Osteoblast (primary cell): ENCODE data around the gene AUH. TPM values are rescaled to one million over a fixed set of nuclear protein-coding genes. Genes with fewer than 3 reads are reported as not detected.

Experiments
- DNase-seq: peaks from one replicate; pipeline ENCODE4 v3.0.0; 2011; ENCODE audit warnings: low spot score, mixed read lengths; ENCODE audit not compliant: insufficient read length; ENCODE audit errors: missing footprints
- H2AFZ ChIP-seq: 2 replicates; pipeline ENCODE4 v1.6.0; 2011; ENCODE audit warnings: mild to moderate bottlenecking, low read length
- H3K27ac ChIP-seq: 2 replicates; pipeline ENCODE4 v1.5.1; 2011; ENCODE audit warnings: mild to moderate bottlenecking, low read depth, low read length, moderate library complexity
- H3K27me3 ChIP-seq: 2 replicates; pipeline ENCODE4 v1.6.0; 2012; ENCODE audit warnings: mild to moderate bottlenecking, control low read depth, inconsistent platforms, low read length, moderate library complexity; ENCODE audit not compliant: insufficient read depth
- H3K36me3 ChIP-seq: 2 replicates; pipeline ENCODE4 v1.5.1; 2011; ENCODE audit warnings: mild to moderate bottlenecking, low read length, control low read depth, moderate library complexity; ENCODE audit not compliant: insufficient read depth
- H3K4me1 ChIP-seq: 2 replicates; pipeline ENCODE4 v1.5.1; 2011; ENCODE audit warnings: mild to moderate bottlenecking, low read length, control low read depth, moderate library complexity; ENCODE audit not compliant: insufficient read depth
- H3K4me2 ChIP-seq: 2 replicates; pipeline ENCODE4 v1.6.0; 2011; ENCODE audit warnings: mild to moderate bottlenecking, low read length; ENCODE audit not compliant: insufficient read depth
- H3K4me3 ChIP-seq: fragments of 200-600 bp; sonication (generic); 3 replicates; pipeline ENCODE4 v1.5.1; 2012; ENCODE audit warnings: mild to moderate bottlenecking, low read length, inconsistent platforms; ENCODE audit not compliant: insufficient read depth
- H3K79me2 ChIP-seq: 2 replicates; pipeline ENCODE4 v1.6.0; 2012; ENCODE audit warnings: mild to moderate bottlenecking, low read length, control low read depth, inconsistent platforms; ENCODE audit not compliant: insufficient read depth
- H3K9me3 ChIP-seq: 2 replicates; pipeline ENCODE4 v1.5.1; 2011; ENCODE audit warnings: low read depth, low read length, control low read depth
- H4K20me1 ChIP-seq: 2 replicates; pipeline ENCODE4 v1.6.0; 2012; ENCODE audit warnings: mild to moderate bottlenecking, low read length, control low read depth; ENCODE audit not compliant: insufficient read depth
- total RNA-seq: library from RNA; depleted of rRNA; stranded (reverse); fragments of >200 nt; gene quantifications from 2 replicates; pipeline ENCODE4 v1.2.3, GENCODE V29; 2012
- TF ChIP-seq, protein P1 (sequence below): IDR thresholded peaks from 2 replicates; pipeline ENCODE4 v1.5.1; 2011; ENCODE audit warnings: mild to moderate bottlenecking, low read depth, low read length, moderate library complexity; ENCODE audit errors: extremely low read depth

AUH gene
- total RNA-seq, 1 donor = 17.0 TPM

DNA sequence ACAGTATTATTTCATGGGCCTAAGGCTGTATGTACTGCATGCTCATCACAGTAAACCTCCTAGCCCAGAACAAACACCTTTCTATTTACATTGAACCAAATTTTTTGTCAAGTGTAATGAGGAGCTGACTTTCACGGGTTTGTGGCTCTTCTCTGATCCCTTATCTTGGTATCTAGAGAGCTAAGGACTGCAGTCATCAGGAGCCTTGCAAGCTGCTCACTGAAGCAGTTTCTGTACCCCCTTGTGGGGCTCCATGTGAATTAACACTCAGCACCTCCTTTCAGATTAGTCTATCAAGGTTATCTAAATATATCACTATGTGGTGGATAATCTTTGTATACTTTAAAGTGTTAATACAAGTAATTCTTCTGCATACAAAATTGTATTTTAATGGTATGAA lies 108.2 kb downstream of the AUH start:
- Histone ChIP-seq H3K79me2 (no peaks in the 10 kb centered on the region), H3K4me1 (no peaks in the 10 kb centered on the region), H3K27ac (no peak overlapping the region), H2AFZ (no peak overlapping the region), H3K9me3 (no peaks in the 10 kb centered on the region), H3K27me3 (no peaks in the 10 kb centered on the region), H3K4me2 (no peak overlapping the region), H3K36me3 (no peaks in the 10 kb centered on the region), H3K4me3 (no peak overlapping the region), H4K20me1 (no peaks in the 10 kb centered on the region)
- DNase-seq = no peak
- TF ChIP-seq, protein P1, sequence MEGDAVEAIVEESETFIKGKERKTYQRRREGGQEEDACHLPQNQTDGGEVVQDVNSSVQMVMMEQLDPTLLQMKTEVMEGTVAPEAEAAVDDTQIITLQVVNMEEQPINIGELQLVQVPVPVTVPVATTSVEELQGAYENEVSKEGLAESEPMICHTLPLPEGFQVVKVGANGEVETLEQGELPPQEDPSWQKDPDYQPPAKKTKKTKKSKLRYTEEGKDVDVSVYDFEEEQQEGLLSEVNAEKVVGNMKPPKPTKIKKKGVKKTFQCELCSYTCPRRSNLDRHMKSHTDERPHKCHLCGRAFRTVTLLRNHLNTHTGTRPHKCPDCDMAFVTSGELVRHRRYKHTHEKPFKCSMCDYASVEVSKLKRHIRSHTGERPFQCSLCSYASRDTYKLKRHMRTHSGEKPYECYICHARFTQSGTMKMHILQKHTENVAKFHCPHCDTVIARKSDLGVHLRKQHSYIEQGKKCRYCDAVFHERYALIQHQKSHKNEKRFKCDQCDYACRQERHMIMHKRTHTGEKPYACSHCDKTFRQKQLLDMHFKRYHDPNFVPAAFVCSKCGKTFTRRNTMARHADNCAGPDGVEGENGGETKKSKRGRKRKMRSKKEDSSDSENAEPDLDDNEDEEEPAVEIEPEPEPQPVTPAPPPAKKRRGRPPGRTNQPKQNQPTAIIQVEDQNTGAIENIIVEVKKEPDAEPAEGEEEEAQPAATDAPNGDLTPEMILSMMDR = no peak

GRCh38 chr9:91248707-91249106 lies 113.0 kb downstream of the AUH start:
- H3K27ac ChIP-seq = no peak overlapping the region

GRCh38 chr9:91247278-91247677 lies 114.4 kb downstream of the AUH start:
- Histone ChIP-seq H3K79me2 (no peaks in the 10 kb centered on the region), H3K27me3 (no peaks in the 10 kb centered on the region), H4K20me1 (no peaks in the 10 kb centered on the region), H2AFZ (no peak overlapping the region), H3K27ac (no peak overlapping the region), H3K4me3 (no peak overlapping the region), H3K4me2 (no peak overlapping the region), H3K9me3 (no peaks in the 10 kb centered on the region), H3K4me1 (peaks cover 9% of the 10 kb centered on the region), H3K36me3 (no peaks in the 10 kb centered on the region)
- TF ChIP-seq, protein P1 = no peak
- DNase-seq = no peak

More at GRCh38 chr9:91248707-91249106, 113.0 kb downstream of the AUH start:
- TF ChIP-seq, protein P1 = no peak
- no peak overlapping the region for H3K4me3 ChIP-seq
- DNase-seq = no peak
- H3K36me3 ChIP-seq = no peaks in the 10 kb centered on the region
- H3K27me3 ChIP-seq = no peaks in the 10 kb centered on the region
- no peak overlapping the region for H2AFZ ChIP-seq
- no peaks in the 10 kb centered on the region for H3K9me3 ChIP-seq
- H3K4me1 ChIP-seq = peaks cover 9% of the 10 kb centered on the region
- H3K79me2 ChIP-seq = no peaks in the 10 kb centered on the region
- no peak overlapping the region for H3K4me2 ChIP-seq
- no peaks in the 10 kb centered on the region for H4K20me1 ChIP-seq

- Histone ChIP-seq H3K79me2 (no peaks in the 10 kb centered on the region), H3K9me3 (no peaks in the 10 kb centered on the region), H3K4me1 (peaks cover 9% of the 10 kb centered on the region), H4K20me1 (no peaks in the 10 kb centered on the region), H3K4me2 (no peak overlapping the region), H3K27ac (no peak overlapping the region), H3K27me3 (no peaks in the 10 kb centered on the region), H2AFZ (no peak overlapping the region), H3K4me3 (no peak overlapping the region), H3K36me3 (no peaks in the 10 kb centered on the region)
- no peak for DNase-seq
- TF ChIP-seq, protein P1 = no peak
These were observed 114.9 kb downstream of the AUH start for GRCh38 chr9:91246846-91247245.
